Lung (tissue), 12 donors: ENCODE results near the gene ADAM33. TPM values are rescaled to one million over a fixed set of nuclear protein-coding genes. Genes with fewer than 3 reads are reported as not detected.

Experiments used
- ATAC-seq: fragments of 200-7000 bp; cut with Tn5 transposase; one replicate; pipeline ENCODE4 v1.9.1; 2020; ENCODE audit warnings: moderate number of reproducible peaks; ENCODE audit not compliant: insufficient read depth, low FRiP score
- DNase-seq, 3 donors: peaks; one replicate each; pipeline ENCODE4 v3.0.0-alpha.2; 2013 to 2017
- H3K27ac ChIP-seq, 2 donors: one replicate each; pipeline ENCODE4 v1.5.1; 2013; ENCODE audit warnings: mild to moderate bottlenecking in 2 of 2, moderate library complexity in 2 of 2, control low read depth in 1 of 2, inconsistent platforms in 1 of 2, low read depth in 1 of 2, low read length in 1 of 2
- H3K27me3 ChIP-seq, 3 donors: one replicate each; pipeline ENCODE4 v1.5.1; 2013; ENCODE audit warnings: low read length in 2 of 3; ENCODE audit not compliant: control insufficient read depth in 3 of 3, insufficient read depth in 3 of 3
- H3K36me3 ChIP-seq, 4 donors: one replicate each; pipeline ENCODE4 v1.5.1; 2013; ENCODE audit warnings: low read length in 4 of 4, mild to moderate bottlenecking in 1 of 4, moderate library complexity in 1 of 4; ENCODE audit not compliant: control insufficient read depth in 4 of 4, insufficient read depth in 4 of 4
- H3K4me1 ChIP-seq, 5 donors: one replicate each; pipeline ENCODE4 v1.5.1; 2013; ENCODE audit warnings: low read length in 5 of 5, mild to moderate bottlenecking in 2 of 5, moderate library complexity in 1 of 5; ENCODE audit not compliant: control insufficient read depth in 5 of 5, insufficient read depth in 5 of 5
- H3K4me3 ChIP-seq: one replicate; pipeline ENCODE4 v1.5.1; 2013; ENCODE audit warnings: mild to moderate bottlenecking, control low read depth, moderate library complexity
- H3K9ac ChIP-seq, 2 donors: one replicate each; pipeline ENCODE4 v1.5.1; 2013; ENCODE audit warnings: low read length in 2 of 2, control low read depth in 1 of 2; ENCODE audit not compliant: insufficient read depth in 1 of 2
- H3K9me3 ChIP-seq, 4 donors: one replicate each; pipeline ENCODE4 v1.5.1; 2013; ENCODE audit warnings: low read length in 3 of 4, mild to moderate bottlenecking in 1 of 4, moderate library complexity in 1 of 4; ENCODE audit not compliant: control insufficient read depth in 4 of 4, insufficient read depth in 3 of 4
- CTCF ChIP-seq: IDR thresholded peaks from 2 replicates; pipeline ENCODE4 v1.5.1; 2012; ENCODE audit warnings: mild to moderate bottlenecking; ENCODE audit errors: control extremely low read depth, extremely low read depth
- WGBS, 2 donors: extraction: QIAGEN DNeasy Blood & Tissue Kit; methylation state at CpG; one replicate each; pipeline ENCODE4 v1.1.7; 2013; 5-methylcytosine and 5-hydroxymethylcytosine counted together
- polyA plus RNA-seq, 2 donors: library from polyadenylated mRNA; stranded (reverse); fragments of 200-250 nt; gene quantifications; one replicate each; pipeline ENCODE4 v1.2.1, GENCODE V29; 2013
- total RNA-seq, 2 donors: library from RNA; depleted of rRNA in 1 of 2; stranded (reverse); fragments of >200 nt in 1 of 2; gene quantifications; one replicate each; pipeline ENCODE4 v1.2.1, GENCODE V29; 2014 to 2021
- donor health status: control.
- donor health status: control.
- donor health status: Bipolar disorder and iron deficiency.
- donor health status: healthy.
- donor health status: DM: yes; HTN: yes; CAD: no.

Gene ADAM33
- total and polyA plus RNA-seq, 4 donors = 3.2 to 16.4 (median 8.1) TPM

DNA sequence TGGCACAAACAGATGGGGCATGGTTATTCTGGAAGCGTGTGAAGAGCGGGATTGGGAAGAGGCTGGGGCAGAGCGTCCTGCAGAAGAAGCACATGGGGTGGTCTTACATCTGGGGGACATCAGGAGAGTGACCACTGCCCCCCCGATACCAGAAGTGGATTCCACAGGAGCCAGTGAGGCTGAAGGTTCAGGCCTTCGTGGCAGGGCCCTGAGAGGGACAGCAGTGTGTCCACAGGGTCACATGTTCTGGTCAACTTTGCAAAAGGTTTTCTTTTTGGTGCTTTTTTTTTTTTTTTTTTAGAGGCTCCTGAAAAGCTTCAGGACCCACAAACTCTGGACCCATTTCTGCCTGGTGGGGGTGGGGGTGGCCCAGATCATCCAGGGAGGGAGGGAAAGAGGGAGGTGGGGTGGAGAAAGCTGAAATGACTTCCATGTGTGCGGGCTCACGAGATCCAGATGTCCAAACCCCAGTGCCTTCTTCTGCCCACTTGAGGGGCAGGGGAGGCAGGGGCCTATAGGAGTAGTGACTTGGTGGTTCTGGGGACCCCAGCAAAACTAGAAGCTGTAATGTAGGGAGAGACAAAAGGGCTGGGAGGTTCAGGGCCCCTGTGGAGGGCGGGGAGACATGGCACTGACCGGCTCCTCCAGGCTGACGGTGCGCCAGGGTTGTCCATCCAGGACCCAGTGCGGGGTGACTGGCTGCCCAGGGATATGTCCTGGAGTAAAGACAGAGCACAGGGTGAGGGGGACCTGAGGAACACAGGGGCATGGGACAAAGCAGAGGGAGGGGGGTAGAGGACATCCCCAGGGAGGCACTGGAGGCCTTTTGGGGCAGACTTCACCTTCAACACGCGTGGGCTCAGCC lies 2.7 kb downstream of the ADAM33 start:
- Histone ChIP-seq H3K4me3 (no peak overlapping the region), H3K9me3 (no peaks in the 10 kb centered on the region), H3K27me3 (peaks cover 0 to 26% (median 3%) of the 10 kb centered on the region in 3 donors), H3K4me1 (peaks cover 0 to 57% (median 16%) of the 10 kb centered on the region in 5 donors), H3K27ac (peak overlapping the region in 1 of 2 donors; percentile 68), H3K9ac (no peak overlapping the region), H3K36me3 (no peaks in the 10 kb centered on the region)
- ATAC-seq = no peak
- no peak for DNase-seq
- no peak for TF ChIP-seq CTCF
- 89 to 90% methylated on average over 14 of the region's 14 CpGs for WGBS, 2 donors

- Histone ChIP-seq H3K27me3 (peaks cover 0 to 30% (median 3%) of the 10 kb centered on the region in 3 donors), H3K4me1 (peaks cover 0 to 57% (median 16%) of the 10 kb centered on the region in 5 donors), H3K4me3 (no peak overlapping the region), H3K27ac (peak overlapping the region in 1 of 2 donors; percentile 2), H3K9me3 (no peaks in the 10 kb centered on the region), H3K36me3 (no peaks in the 10 kb centered on the region), H3K9ac (no peak overlapping the region)
- DNase-seq = no peak
- WGBS, 2 donors = 65 to 85% methylated on average over 2 of the region's 2 CpGs
- ATAC-seq = no peak
- TF ChIP-seq CTCF = no peak
These were observed 3.6 kb downstream of the ADAM33 start for GRCh38 chr20:3678198-3678597.

DNA sequence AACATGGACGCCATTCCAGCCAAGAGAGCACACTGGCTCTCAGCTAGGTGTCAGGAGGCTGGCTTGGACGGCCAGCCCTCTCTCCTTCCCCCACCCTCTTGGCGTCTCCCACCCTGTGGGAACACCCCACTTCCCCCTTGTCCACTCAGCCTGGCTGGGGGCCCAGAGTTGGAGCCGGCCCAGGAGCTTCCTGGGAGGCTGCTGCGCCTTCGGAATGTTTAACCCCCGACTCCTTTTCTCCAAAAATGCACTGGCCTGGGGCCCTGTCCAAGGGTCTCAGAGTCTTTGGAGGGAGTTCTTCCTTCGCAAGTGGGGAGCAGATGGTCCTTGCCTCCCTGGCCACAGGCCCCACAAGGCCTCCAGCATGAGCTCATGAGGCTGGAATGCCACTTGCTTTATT lies 4.1 kb downstream of the ADAM33 start:
- ATAC-seq (no peak), DNase-seq (peak; percentile 89 to 91 (median 90))
- Histone ChIP-seq H3K9ac (no peak overlapping the region), H3K4me1 (peaks cover 0 to 57% (median 16%) of the 10 kb centered on the region in 5 donors), H3K9me3 (no peaks in the 10 kb centered on the region), H3K27ac (no peak overlapping the region), H3K36me3 (no peaks in the 10 kb centered on the region), H3K27me3 (peaks cover 0 to 35% (median 5%) of the 10 kb centered on the region in 3 donors), H3K4me3 (no peak overlapping the region)
- 53 to 74% methylated on average over 7 to 8 of the region's 8 CpGs for WGBS, 2 donors
- TF ChIP-seq CTCF = no peak
